IMR-90 (cell line): ENCODE results near the gene SH3BGRL. TPM values are rescaled to one million over a fixed set of nuclear protein-coding genes. Genes with fewer than 3 reads are reported as not detected.

Source experiments
- ATAC-seq: fragments of 200-7000 bp; cut with Tn5 transposase; 2 replicates; pipeline ENCODE4 v1.9.1; 2020; ENCODE audit warnings: low read depth, mild to moderate bottlenecking, moderate library complexity
- BruUV-seq: library from RNA; stranded (reverse); fragments of 400-500 nt; replicated peaks from 2 replicates; lab custom pipeline; 2021; lab: Mats Ljungman, UMichigan
- CTCF ChIA-PET: fragments of 300-600 bp; formaldehyde crosslinking; extraction: SDS; loops from one replicate; lab custom pipeline; 2021; ENCODE audit warnings: antibody characterized with exemption; lab: Yijun Ruan, JAX
- POLR2A ChIA-PET: fragments of 300-600 bp; sonication (Branson Sonifier 250); formaldehyde crosslinking; loops from one replicate; lab custom pipeline; 2022; ENCODE audit warnings: antibody characterized with exemption; ENCODE audit not compliant: unreplicated experiment; lab: Charles Lee
- DNase-seq: peaks from one replicate; pipeline ENCODE4 v3.0.0; 2013
- H2AFZ ChIP-seq: replicated peaks from 2 replicates; pipeline ENCODE3; 2013; ENCODE audit warnings: low read length, mild to moderate bottlenecking; ENCODE audit not compliant: poor library complexity
- H2AK5ac ChIP-seq: 2 replicates; pipeline ENCODE4 v1.6.1; 2013; ENCODE audit warnings: low read depth, low read length, inconsistent platforms
- H2AK9ac ChIP-seq: replicated peaks from 2 replicates; pipeline ENCODE3; 2013; ENCODE audit warnings: mild to moderate bottlenecking, low read depth, low read length, moderate library complexity; ENCODE audit not compliant: poor library complexity
- H2BK120ac ChIP-seq: 2 replicates; pipeline ENCODE4 v1.6.1; 2013; ENCODE audit warnings: low read depth, low read length, inconsistent platforms
- H2BK15ac ChIP-seq: 3 replicates; pipeline ENCODE4 v1.6.1; 2013; ENCODE audit warnings: low read depth, low read length, inconsistent platforms
- H2BK20ac ChIP-seq: 2 replicates; pipeline ENCODE4 v1.6.1; 2013; ENCODE audit warnings: low read depth, mild to moderate bottlenecking, inconsistent platforms, low read length, moderate library complexity
- H2BK5ac ChIP-seq: 2 replicates; pipeline ENCODE4 v1.6.1; 2013; ENCODE audit warnings: mild to moderate bottlenecking, low read depth, low read length, inconsistent platforms; ENCODE audit not compliant: poor library complexity, severe bottlenecking
- H3K14ac ChIP-seq: replicated peaks from 2 replicates; pipeline ENCODE4 v1.6.1; 2013; ENCODE audit warnings: low read depth, low read length, inconsistent platforms
- H3K18ac ChIP-seq: 2 replicates; pipeline ENCODE4 v1.6.1; 2013; ENCODE audit warnings: low read depth, low read length, control low read depth
- H3K23ac ChIP-seq: 2 replicates; pipeline ENCODE4 v1.6.1; 2013; ENCODE audit warnings: low read depth, low read length, inconsistent platforms
- H3K27ac ChIP-seq: 2 replicates; pipeline ENCODE4 v1.5.1; 2013; ENCODE audit warnings: mild to moderate bottlenecking, control low read depth, low read length; ENCODE audit not compliant: insufficient read depth
- H3K27me3 ChIP-seq: 2 replicates; pipeline ENCODE4 v1.6.1; 2013; ENCODE audit warnings: low read length; ENCODE audit not compliant: control insufficient read depth, insufficient read depth
- H3K36me3 ChIP-seq: 2 replicates; pipeline ENCODE4 v1.6.1; 2013; ENCODE audit warnings: low read length, mixed read lengths; ENCODE audit not compliant: control insufficient read depth, insufficient read depth
- H3K4ac ChIP-seq: 2 replicates; pipeline ENCODE4 v1.6.1; 2013; ENCODE audit warnings: low read depth, low read length, inconsistent platforms
- H3K4me1 ChIP-seq: 2 replicates; pipeline ENCODE4 v1.6.1; 2013; ENCODE audit warnings: low read length, mixed read lengths; ENCODE audit not compliant: control insufficient read depth, insufficient read depth
- H3K4me2 ChIP-seq: 2 replicates; pipeline ENCODE4 v1.6.1; 2013; ENCODE audit warnings: low read depth, mild to moderate bottlenecking, control low read depth, low read length, moderate library complexity
- H3K4me3 ChIP-seq: 2 replicates; pipeline ENCODE4 v1.5.1; 2013; ENCODE audit warnings: low read depth, mild to moderate bottlenecking, control low read depth, low read length, moderate library complexity; ENCODE audit not compliant: insufficient read depth
- H3K56ac ChIP-seq: 2 replicates; pipeline ENCODE4 v1.6.1; 2013; ENCODE audit warnings: low read length, inconsistent platforms; ENCODE audit not compliant: insufficient read depth; ENCODE audit errors: extremely low read depth
- H3K79me1 ChIP-seq, 2 experiments: 2 replicates each; pipeline ENCODE4 v1.6.1; 2013; ENCODE audit warnings: low read length in 2 of 2, inconsistent platforms in 1 of 2, low read depth in 1 of 2
- H3K9ac ChIP-seq: 2 replicates; pipeline ENCODE4 v1.6.1; 2013; ENCODE audit warnings: low read depth, low read length, control low read depth
- H3K9me1 ChIP-seq: 2 replicates; pipeline ENCODE4 v1.6.1; 2013; ENCODE audit warnings: low read length, inconsistent platforms; ENCODE audit not compliant: insufficient read depth
- H3K9me3 ChIP-seq: 2 replicates; pipeline ENCODE4 v1.6.1; 2013; ENCODE audit warnings: low read length; ENCODE audit not compliant: control insufficient read depth, insufficient read depth
- H4K20me1 ChIP-seq: 2 replicates; pipeline ENCODE4 v1.6.1; 2013; ENCODE audit warnings: low read length, inconsistent platforms; ENCODE audit not compliant: insufficient read depth
- H4K5ac ChIP-seq: 2 replicates; pipeline ENCODE4 v1.6.1; 2013; ENCODE audit warnings: mild to moderate bottlenecking, low read depth, low read length, control low read depth
- H4K8ac ChIP-seq, 2 experiments: 2 replicates each; pipeline ENCODE4 v1.6.1; 2013; ENCODE audit warnings: low read depth in 2 of 2, low read length in 2 of 2, control low read depth in 1 of 2, inconsistent platforms in 1 of 2
- H4K91ac ChIP-seq: 2 replicates; pipeline ENCODE4 v1.6.1; 2013; ENCODE audit warnings: low read depth, low read length, inconsistent platforms; ENCODE audit not compliant: insufficient read depth
- BHLHE40 ChIP-seq: fragments of 150-350 bp; IDR thresholded peaks from 2 replicates; pipeline ENCODE4 v1.6.1; 2016; ENCODE audit warnings: mild to moderate bottlenecking, low read depth, low read length
- CEBPB ChIP-seq: IDR thresholded peaks from 2 replicates; pipeline ENCODE4 v1.6.1; 2012; ENCODE audit warnings: low read depth, low read length, improper control_type of control experiment
- CTCF ChIP-seq: conservative IDR thresholded peaks from 2 replicates; pipeline ENCODE4 v1.5.1; 2012; ENCODE audit warnings: mild to moderate bottlenecking, low read depth, low read length, improper control_type of control experiment
- MAFK ChIP-seq: IDR thresholded peaks from 2 replicates; pipeline ENCODE4 v1.6.1; 2012; ENCODE audit warnings: low read depth, low read length, improper control_type of control experiment
- MXI1 ChIP-seq: IDR thresholded peaks from 2 replicates; pipeline ENCODE4 v1.6.1; 2012; ENCODE audit warnings: low read depth, mild to moderate bottlenecking, low read length, moderate library complexity, borderline replicate concordance
- NFE2L2 ChIP-seq: fragments of 150-350 bp; IDR thresholded peaks from 2 replicates; pipeline ENCODE4 v1.6.1; 2016; ENCODE audit warnings: low read depth, mild to moderate bottlenecking, low read length
- POLR2A ChIP-seq: IDR thresholded peaks from 2 replicates; pipeline ENCODE4 v1.6.1; 2012; ENCODE audit warnings: mild to moderate bottlenecking, low read depth, low read length
- RAD21 ChIP-seq: IDR thresholded peaks from 2 replicates; pipeline ENCODE4 v1.6.1; 2012; ENCODE audit warnings: low read length, improper control_type of control experiment
- RCOR1 ChIP-seq: IDR thresholded peaks from 2 replicates; pipeline ENCODE4 v1.6.1; 2012; ENCODE audit warnings: mild to moderate bottlenecking, low read length, improper control_type of control experiment; ENCODE audit not compliant: insufficient replicate concordance
- SMC3 ChIP-seq: fragments of 150-350 bp; IDR thresholded peaks from 2 replicates; pipeline ENCODE4 v1.6.1; 2016; ENCODE audit warnings: low read depth, mild to moderate bottlenecking, antibody characterized with exemption, low read length, moderate library complexity
- USF2 ChIP-seq: fragments of 150-350 bp; IDR thresholded peaks from 2 replicates; pipeline ENCODE4 v1.6.1; 2017; ENCODE audit warnings: mild to moderate bottlenecking, antibody characterized with exemption, low read length, low read depth
- WGBS, 2 experiments: methylation state at CpG; one replicate each; pipeline versions ENCODE4 v1.1.5 to v1.1.7; 2013; ENCODE audit warnings: missing lambda C conversion rate in 2 of 2; ENCODE audit not compliant: insufficient read length in 1 of 2; ENCODE audit errors: extremely low coverage in 2 of 2; 5-methylcytosine and 5-hydroxymethylcytosine counted together
- dilution Hi-C: fragments of 300-500 bp; cut with HindIII; formaldehyde crosslinking; loops from one replicate; pipeline ENCODE4 v1.14.3; 2018; ENCODE audit warnings: low sequenced_read_pairs; ENCODE audit not compliant: unreplicated experiment
- in situ Hi-C: fragments of 300-500 bp; cut with MboI; formaldehyde crosslinking; loops from 3 replicates; pipeline ENCODE4 v1.14.3; 2019; ENCODE audit warnings: low sequenced_read_pairs, inconsistent platforms, mixed read lengths
- intact Hi-C: fragments of 100-400 bp; cut with micrococcal nuclease; formaldehyde crosslinking; loops from 2 replicates; pipeline ENCODE4 v1.10.0; 2022
- polyA plus RNA-seq, 3 experiments: library from polyadenylated mRNA; depleted of rRNA; stranded (reverse); fragments of >200 nt; gene quantifications; 2 replicates each; pipeline ENCODE4 v1.2.3, GENCODE V29; 2012; ENCODE audit warnings: low replicate concordance in 1 of 3
- total RNA-seq: library from RNA; depleted of rRNA; stranded (reverse); fragments of >200 nt; gene quantifications from 2 replicates; pipeline ENCODE4 v1.2.3, GENCODE V29; 2012

The SH3BGRL gene
- total and polyA plus RNA-seq, 2 of the 4 experiments (the other 2 are of a cell fraction), result 50.7 to 110 TPM

- Histone ChIP-seq H2AK5ac (no peak overlapping the region), H3K79me1 (no peaks in the 10 kb centered on the region), H2AFZ (no peak overlapping the region), H4K5ac (no peak overlapping the region), H2BK120ac (no peak overlapping the region), H3K23ac (no peak overlapping the region), H4K91ac (no peak overlapping the region), H2BK20ac (no peak overlapping the region), H3K27me3 (no peaks in the 10 kb centered on the region), H4K8ac (no peak overlapping the region), H2AK9ac (no peak overlapping the region), H3K56ac (no peak overlapping the region), H2BK15ac (no peak overlapping the region), H3K18ac (no peak overlapping the region), H3K4ac (no peak overlapping the region), H3K36me3 (no peaks in the 10 kb centered on the region), H4K20me1 (no peaks in the 10 kb centered on the region), H3K27ac (no peak overlapping the region), H3K4me1 (no peaks in the 10 kb centered on the region), H3K9ac (no peak overlapping the region), H2BK5ac (no peak overlapping the region), H3K4me2 (no peak overlapping the region), H3K14ac (no peak overlapping the region), H3K9me1 (no peaks in the 10 kb centered on the region), H3K9me3 (no peaks in the 10 kb centered on the region), H3K4me3 (no peak overlapping the region)
- in situ Hi-C loops (loop anchor here (10.0 kb wide), 1 partner anchor 201 kb away; no protein-coding TSS in a partner anchor), dilution Hi-C loops (no loop called here), intact Hi-C loops (loop anchor here (1.0 kb wide), 1 partner anchor 203 kb away; no protein-coding TSS in a partner anchor)
- TF ChIP-seq POLR2A (no peak), CEBPB (no peak), NFE2L2 (no peak), USF2 (no peak), MAFK (no peak), RAD21 (peak; percentile 43), BHLHE40 (no peak), RCOR1 (no peak), SMC3 (peak; percentile 57), MXI1 (no peak), CTCF (peak; percentile 48)
- ATAC-seq (peak; percentile 82), DNase-seq (peak; percentile 37)
- POLR2A ChIA-PET, result no interaction called here
- CTCF ChIA-PET, result interaction anchor here (1.5 kb wide), 1 partner anchor 240 kb away, joined by 4 read pairs; no protein-coding TSS in a partner anchor
- BruUV-seq, result no TSS peak
- WGBS, 2 experiments, result no CpG with 5 or more reads among the region's 1 CpG
These were observed 27.6 kb upstream of the SH3BGRL start for GRCh38 chrX:81174286-81174685.
